ENCODE data around the gene COCH. TPM values are rescaled to one million over a fixed set of nuclear protein-coding genes. Genes with fewer than 3 reads are reported as not detected.

COCH gene
- total and polyA plus RNA-seq, 10 of the 15 experiments (the other 5 are each of a cell fraction or from before 2014, with no cell fraction given): 1.8 to 8.3 (median 5.1) TPM

- H3K4me3 ChIP-seq: no peak overlapping the region
- no peak for ATAC-seq
- no TSS peak for BruUV-seq (replicated peaks)
- TF ChIP-seq JUND (IDR thresholded peaks at IDR 0.05; ENCODE audit: low read depth, low read length) (no peak), ZBTB40 (IDR thresholded peaks at IDR 0.05; ENCODE audit: borderline replicate concordance) (no peak), FOXM1 (IDR thresholded peaks at IDR 0.05; ENCODE audit: low read depth, low read length) (no peak), IRF4 (IDR thresholded peaks at IDR 0.05; ENCODE audit: low read depth, low read length) (no peak), SRF (IDR thresholded peaks at IDR 0.05; ENCODE audit: low read depth in 2 of 2, low read length in 2 of 2) (no peak), TARDBP (IDR thresholded peaks at IDR 0.05; ENCODE audit: borderline replicate concordance) (no peak), ATF7 (IDR thresholded peaks at IDR 0.05; ENCODE audit: low read depth) (no peak), MEF2B (IDR thresholded peaks at IDR 0.05; ENCODE audit: partially characterized antibody, poor library complexity, severe bottlenecking) (no peak), IRF5 (IDR thresholded peaks at IDR 0.05; ENCODE audit: borderline replicate concordance) (no peak), BRCA1 (IDR thresholded peaks at IDR 0.05; ENCODE audit: low read depth, low read length) (no peak), KDM1A (IDR thresholded peaks at IDR 0.05; ENCODE audit: borderline replicate concordance) (no peak), BACH1 (IDR thresholded peaks at IDR 0.05; ENCODE audit: borderline replicate concordance) (no peak), PML (IDR thresholded peaks at IDR 0.05; ENCODE audit: low read length) (no peak), PBX3 (IDR thresholded peaks at IDR 0.05; ENCODE audit: insufficient replicate concordance, low read depth, low read length) (no peak), ZBTB4 (CRISPR knock-in tag; IDR thresholded peaks at IDR 0.05) (no peak)
These were observed 40.0 kb upstream of the COCH start for GRCh38 chr14:30834353-30834752.

More at GRCh38 chr14:30834353-30834752, 40.0 kb upstream of the COCH start:
- H3K36me3 ChIP-seq (ENCODE audit: control insufficient read depth in 2 of 2, insufficient read depth in 2 of 2, low read length in 1 of 2): no peaks in the 10 kb centered on the region
- H2AFZ ChIP-seq (ENCODE audit: control insufficient read depth, low read depth, low read length): no peak overlapping the region
- H3K27me3 ChIP-seq (replicated peaks in 1 of 2; ENCODE audit: control insufficient read depth in 2 of 2, insufficient read depth in 2 of 2, low read length in 1 of 2): no peaks in the 10 kb centered on the region
- no peak for FAIRE-seq
- H3K9ac ChIP-seq (ENCODE audit: control insufficient read depth, insufficient read depth, low read length): no peak overlapping the region
- ChIA-PET POLR2A (no interaction called here), SMC1A (ENCODE audit: uncharacterized antibody, unreplicated experiment) (no interaction called here), CTCF (interaction anchor here (1.1 kb wide), 1 partner anchor 71 kb away, joined by 3 read pairs; no protein-coding TSS in a partner anchor), RAD21 (ENCODE audit: unreplicated experiment) (no interaction called here)
- H4K20me1 ChIP-seq (ENCODE audit: control insufficient read depth, insufficient read depth): no peaks in the 10 kb centered on the region
- in situ Hi-C loops (cut with MboI) (no loop called here), intact Hi-C loops (cut with micrococcal nuclease; ENCODE audit: unreplicated experiment) (no loop called here)
- H3K9me3 ChIP-seq (replicated peaks; ENCODE audit: control insufficient read depth, insufficient read depth, low read length): no peaks in the 10 kb centered on the region; the same call in 2 of the 3 replicates
- no peaks in the 10 kb centered on the region for H3K79me2 ChIP-seq (ENCODE audit: control insufficient read depth, insufficient read depth, low read length)
- no peak overlapping the region for H3K27ac ChIP-seq (ENCODE audit: control insufficient read depth, insufficient read depth)
- DNase-seq (ENCODE audit: low read depth, low spot score): no peak
- H3K4me2 ChIP-seq (ENCODE audit: control insufficient read depth, insufficient read depth): no peak overlapping the region
- no peaks in the 10 kb centered on the region for H3K4me1 ChIP-seq (ENCODE audit: control insufficient read depth, insufficient read depth, low read length)

Data from GM12878 (cell line).